Stimulated activated naive CD8-positive, alpha-beta T cell treated with anti-CD3 and anti-CD28 coated beads, Interleukin-15, Interleukin-2, amounts not matched to agents 100 U/mL and 50 U/mL, for 24 hours (primary cell): ENCODE data around the gene PDCD7.
"Not testable (repeated sequence)": the region's sequence is repeated elsewhere in the genome, so short reads cannot be mapped to it uniquely, and the experiment has no call there.

Source experiments
- ATAC-seq: fragments of 150-1000 bp; cut with Tn5 transposase; one replicate; pipeline ENCODE4 v1.10.0; 2021
- DNase-seq: peaks from one replicate; pipeline ENCODE4 v3.0.0; 2021

PDCD7 gene

DNA sequence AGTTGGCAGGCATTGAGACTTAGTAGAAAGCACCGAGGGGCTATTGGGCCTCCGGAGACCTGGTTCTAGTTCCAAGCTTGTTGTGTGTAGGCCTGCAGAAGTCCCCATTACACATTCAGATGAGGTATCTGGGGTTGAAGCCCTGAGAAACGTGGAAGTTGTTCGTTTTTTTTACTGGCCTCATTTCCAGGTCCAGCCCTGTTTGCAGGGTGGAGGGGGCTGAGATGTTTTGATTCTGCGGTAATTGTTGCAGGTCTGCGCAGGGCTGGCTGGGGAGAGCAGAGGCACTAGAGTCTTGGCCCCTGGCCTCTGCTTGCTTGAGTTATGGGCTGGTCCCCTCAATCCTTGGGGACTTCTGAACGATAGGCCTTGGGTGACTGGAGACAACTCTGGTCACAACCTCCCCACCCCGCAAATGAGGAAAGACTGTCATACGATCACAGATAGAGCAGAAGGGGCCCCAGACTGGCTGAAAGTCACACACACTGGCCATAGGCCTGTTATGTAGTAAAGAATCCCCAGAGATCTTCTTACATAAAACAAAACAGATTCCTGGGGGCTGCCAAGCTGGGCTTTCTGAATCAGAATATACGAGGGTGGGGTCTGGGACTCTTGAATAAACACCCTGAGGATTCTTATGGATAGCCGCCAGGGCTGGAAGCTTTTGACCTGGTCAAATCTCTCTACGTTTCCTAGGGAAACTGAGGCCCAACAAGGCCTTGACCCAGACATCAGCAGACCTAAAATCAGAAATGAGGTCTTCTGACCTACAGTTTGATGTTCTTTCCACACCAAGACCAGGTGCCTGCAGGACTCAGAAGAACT lies 41.5 kb downstream of the PDCD7 start:
- ATAC-seq (no peak), DNase-seq (no peak)

DNA sequence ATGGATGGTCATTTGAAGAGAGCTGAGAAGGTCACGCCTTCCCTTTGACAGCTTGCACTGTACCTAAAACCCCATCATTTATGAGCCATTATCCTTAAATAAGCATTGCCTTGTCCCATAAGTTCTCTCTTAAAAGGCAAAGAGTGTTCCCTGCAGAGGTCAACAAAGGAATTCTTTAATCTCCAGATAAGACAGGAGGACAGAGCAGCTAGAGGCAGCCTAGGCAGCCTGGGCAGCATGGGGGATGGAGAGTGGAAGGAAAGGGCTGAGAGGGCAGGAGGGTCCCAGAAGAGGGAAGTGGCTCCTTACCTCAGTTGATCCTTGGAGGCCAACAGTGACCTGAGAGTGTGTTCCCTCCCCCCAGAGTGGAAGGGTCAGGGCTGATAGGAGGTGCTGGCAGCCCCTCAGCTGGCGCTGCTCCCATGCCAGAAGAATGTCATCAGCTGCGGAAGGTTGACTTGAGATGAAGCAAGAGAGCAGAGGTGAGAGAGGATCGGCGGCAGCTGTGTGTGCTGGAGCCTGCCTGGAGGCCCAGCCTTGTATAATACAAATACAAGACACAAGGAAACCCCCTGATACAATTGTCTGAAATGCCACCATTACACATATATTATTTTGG lies 44.3 kb downstream of the PDCD7 start:
- ATAC-seq (no peak), DNase-seq (no peak)

DNA sequence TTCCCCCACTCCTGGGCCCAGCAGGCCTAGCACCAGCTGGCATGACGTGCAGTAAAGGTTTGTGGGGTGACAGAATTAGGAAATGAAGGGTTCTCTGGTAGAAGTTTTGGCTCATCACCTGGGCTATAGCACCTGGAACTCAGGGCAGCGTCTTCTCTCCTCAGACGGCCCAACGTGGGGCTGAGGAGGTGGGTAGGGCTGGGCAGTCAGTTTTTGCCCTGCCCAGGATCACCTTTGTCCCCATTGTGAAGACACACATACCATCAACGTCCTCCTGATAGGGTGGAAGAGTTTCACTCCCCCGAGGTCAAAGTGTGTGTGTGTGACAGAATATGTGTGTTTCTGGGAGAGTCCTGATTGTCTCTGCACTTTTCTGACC lies 45.0 kb downstream of the PDCD7 start:
- ATAC-seq: no peak
- DNase-seq: no peak

DNA sequence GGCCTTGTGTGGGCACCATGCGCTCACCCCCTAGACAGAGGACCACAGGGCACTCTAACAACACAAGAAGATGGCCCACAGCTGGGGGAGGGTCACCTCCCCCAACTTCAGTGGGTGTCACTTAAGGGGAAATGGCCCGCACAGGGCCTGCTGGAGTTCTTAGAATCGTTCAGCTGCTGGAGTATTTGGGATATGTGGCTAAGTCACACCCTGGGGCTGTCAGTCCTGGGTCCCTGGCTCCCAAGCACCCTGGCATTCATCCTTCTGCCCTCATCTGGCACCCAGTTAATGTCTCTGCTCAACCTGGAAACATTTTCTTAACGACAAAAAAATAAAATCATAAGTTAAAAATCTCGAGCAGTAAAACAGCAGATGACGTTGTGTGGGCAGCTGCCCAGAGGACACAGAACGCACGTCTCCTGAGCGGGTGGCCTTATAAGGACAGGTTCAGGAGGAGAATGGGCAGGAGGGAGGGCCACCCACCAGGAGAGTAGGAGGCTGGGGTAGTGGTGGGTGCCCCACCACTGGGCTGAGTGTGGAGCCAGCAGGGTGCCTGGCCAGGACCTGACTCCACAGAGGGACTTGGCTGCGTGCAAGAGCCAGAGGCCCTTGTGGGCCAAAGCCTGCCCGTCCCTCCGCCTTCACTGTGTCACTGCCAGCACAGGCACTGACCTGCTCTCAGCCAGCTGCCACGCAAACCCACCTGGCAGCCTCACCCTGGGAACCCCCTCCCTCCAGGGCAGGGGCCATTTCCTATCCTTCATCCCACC lies 45.5 kb downstream of the PDCD7 start:
- no peak for DNase-seq
- no peak for ATAC-seq

DNA sequence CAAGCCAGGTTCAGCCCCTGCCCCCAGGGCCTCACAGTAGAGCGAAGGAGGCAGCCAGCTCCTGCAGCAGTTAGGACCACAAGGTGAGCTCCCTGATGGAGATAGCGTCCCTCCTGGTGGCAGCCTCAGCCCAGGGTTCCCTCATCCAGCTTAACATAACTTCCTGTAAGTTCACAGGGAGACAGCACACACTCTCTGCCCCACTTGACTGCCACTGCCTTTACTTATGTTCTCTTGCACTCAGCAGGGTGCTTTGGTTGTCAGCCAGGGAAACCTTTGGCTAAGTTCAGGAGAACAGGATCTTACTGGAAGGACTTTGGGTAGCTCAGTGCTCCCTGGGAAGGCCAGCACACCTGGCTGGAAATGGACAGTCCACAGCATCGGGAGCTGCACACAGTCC lies 46.2 kb downstream of the PDCD7 start:
- DNase-seq: no peak
- ATAC-seq: no peak

DNA sequence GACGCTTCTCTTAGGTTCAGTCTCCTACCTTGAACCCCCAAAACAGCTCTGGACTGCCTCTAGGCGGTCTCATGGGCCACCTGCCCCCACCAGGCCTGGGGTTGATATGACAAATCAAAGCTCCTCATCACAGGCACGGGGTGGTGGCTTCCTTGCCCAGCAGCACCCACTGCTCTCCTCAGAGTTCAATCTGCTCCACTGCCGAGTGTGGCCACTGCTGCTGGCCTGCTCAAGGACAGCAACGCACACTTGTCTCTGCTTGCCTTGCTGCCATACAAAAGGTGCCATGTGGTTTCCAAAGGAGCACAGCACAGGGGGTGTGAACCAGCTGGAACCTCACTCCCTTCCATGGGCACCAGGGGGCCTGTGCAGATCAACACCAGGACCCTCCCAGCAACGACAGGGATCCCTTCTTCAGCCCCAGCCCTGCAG lies 46.9 kb downstream of the PDCD7 start:
- no peak for ATAC-seq
- no peak for DNase-seq

DNA sequence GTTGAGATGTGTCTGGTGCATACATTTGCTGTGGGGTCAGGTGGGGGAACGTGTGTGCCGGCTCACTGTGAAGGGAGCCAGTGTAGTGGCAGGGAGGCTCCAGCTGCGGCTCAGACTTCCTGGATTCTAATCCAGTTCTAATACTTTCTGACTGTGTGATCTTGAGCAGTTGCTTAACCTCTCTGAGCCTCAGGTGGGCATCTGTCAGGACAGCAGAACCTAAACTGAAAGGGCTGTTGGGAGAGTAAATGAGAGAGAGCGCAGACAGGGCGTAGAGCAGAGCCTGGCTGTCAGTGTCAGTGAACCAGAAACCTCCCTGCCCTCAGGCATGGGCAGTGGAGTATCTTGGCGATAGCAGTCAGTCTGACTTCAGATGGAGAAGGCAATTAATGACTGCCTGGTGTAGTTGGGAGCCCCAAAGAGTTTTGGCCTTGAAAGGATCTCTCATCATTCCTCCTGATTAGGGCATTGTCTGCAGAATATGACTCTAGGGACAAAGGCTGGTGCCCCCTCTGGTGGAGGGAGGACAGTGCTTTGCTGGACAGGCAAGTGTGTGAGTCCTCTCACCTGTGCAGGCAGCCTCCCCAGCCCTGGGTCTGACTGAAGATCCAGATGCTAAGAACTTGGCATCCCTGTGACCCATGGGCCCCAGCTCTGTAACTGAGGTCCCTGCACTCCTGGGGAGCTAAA lies 47.5 kb downstream of the PDCD7 start:
- no peak for ATAC-seq
- DNase-seq: peak; percentile 29

DNA sequence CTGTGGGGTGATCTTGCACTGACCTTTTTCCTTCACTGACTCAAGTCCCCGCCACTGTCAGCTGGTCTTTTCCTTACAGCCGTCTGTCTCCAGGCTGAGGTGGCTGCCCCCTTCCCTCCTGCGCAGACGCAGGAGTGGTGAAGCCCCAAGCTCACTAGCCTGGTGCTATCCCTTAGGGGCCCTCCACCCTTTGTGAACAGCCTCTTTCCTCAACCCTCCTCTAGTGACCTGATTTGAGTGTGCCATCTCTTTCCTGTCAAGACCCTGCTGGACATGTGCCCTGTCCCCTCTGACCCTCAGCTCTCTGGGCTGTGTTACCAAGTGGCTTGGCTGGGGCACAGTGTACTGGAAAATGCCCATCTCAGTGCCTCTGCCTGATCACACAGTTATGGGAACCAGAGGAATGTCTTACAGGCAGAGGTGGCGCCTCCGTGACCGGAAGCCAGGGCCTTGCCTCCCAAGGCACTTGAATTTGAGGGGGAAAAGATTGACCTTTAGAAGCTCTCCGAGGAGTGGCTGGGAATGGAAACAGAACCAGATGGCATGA lies 48.3 kb downstream of the PDCD7 start:
- ATAC-seq: no peak

DNA sequence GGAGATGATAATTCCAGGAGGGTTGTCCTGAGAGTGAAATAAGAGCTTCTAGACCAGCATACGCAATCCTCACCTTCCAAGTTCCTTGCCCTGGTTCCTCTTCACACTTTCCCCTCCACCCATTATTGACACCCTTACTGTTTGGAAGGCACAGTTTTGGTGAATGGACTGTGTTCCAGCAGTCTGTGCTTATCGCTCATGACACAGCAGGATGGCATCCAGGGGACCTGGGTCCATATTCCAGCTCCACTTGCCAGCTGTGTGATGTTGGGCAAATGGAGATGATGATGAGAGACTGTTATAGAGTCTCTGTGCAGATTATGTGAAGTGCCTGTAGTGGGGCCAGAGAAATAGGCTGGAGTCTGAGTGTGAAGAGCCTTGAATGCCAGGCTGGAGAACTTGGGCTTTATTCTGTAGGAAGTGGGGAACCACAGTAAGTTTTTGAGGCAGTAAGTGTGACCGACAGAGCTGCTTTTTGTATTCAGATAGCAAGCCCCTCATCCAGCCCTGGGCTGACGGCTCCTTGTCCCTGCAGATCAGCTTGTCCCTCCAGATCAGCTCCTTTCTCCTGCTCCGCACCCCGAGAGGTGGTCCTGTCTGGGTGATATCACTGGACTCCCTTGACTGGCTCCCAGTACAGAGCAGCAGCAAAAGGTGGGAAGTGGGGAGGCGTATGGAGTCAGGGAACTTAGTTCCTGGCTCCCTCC lies 49.0 kb downstream of the PDCD7 start:
- DNase-seq (no peak), ATAC-seq (no peak)

More for the DNA sequence above, 48.3 kb downstream of the PDCD7 start:
- DNase-seq: no peak

DNA sequence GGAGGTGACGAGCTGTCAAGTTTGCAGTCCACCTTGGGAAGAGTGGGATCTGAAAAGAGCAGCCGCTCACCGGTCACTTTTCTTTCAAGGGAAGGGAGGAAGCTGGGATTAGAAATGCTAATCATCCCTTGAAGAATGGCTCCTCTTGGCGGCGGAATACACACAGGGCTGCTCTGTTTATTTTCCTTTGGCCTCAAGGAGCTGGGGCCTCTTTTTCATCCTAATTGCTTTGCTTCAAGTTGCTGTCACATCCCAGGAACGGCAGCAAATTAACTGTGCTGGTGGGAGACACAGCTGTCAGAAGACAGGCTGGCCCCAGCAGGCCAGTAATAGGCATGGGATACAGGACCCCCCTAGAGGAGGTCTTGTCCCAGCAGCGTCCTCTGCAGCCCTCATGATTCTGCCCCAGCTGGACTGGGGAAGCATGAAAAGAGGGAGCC lies 50.3 kb downstream of the PDCD7 start:
- DNase-seq (no peak), ATAC-seq (no peak)

DNA sequence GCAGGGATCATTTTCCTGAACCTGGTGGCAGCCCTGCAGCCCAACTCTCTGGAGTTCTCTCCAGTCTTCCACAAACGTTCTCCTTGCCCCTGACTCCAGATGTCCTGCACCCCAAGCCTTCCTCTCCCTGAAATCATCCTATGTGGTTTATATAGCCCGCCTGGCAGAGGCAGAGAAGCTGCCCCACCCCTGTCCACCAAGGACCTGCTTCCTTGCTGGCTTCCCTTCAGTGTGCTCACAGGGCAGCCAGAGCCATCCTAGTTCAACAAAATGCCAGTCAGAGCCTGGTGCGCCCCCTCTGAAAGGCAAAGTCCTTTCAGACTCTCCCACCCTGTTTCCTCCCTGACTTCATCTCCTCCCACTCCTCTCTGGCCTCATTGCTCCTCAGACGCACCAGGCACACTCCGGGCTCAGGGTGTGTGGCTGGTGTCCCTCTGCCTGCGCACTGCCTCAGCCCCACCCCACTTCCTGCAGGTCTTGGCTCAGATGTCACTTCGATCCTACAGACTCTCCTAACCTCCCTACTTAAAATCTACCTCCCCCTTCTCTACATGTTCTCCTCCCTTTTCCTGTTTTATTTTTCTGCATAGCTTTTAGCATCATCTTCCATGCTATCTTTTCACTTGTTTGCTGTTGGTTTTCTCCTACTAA lies 51.2 kb downstream of the PDCD7 start:
- ATAC-seq (peak; percentile 70), DNase-seq (peak; percentile 46)

DNA sequence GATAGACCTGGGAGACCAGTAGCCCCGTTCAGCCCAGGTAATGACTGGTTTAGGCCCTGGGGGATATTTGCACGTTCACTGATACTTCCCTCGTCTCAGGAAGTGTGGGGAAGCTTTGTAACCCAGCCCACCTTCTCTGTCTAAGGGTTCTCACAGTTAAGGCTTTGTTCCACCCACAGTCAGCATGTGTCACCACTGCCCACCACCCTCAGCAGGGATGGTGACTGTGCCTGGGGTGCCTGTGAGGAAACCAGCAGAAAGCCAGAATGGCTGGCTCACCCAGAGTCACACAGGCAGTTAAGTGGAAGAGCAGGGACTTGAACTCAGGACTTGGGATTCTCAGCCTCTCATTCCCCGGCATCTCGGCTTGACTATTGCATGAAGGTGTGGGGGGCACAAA lies 51.9 kb downstream of the PDCD7 start:
- ATAC-seq: peak; percentile 83

DNA sequence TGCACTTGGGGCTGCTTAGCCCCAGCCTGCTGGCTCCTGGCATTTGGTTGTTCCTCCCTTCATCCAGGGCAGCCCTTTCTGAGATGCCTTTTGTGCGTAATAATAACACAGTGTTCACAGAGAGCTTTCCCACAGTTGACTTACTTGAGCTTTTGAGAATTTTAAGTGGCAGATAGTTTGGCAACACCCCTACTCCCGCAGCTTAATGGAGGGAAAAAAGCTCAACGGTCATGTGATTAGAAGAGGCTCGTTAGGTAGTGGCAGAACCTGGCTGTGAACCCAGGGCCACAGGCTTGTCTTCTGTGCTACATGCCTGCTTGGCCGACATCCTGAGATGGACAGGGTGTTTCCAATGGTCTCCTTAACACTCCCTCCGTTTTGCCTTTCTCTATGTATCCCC lies 52.3 kb downstream of the PDCD7 start:
- ATAC-seq (no peak), DNase-seq (no peak)

More for the DNA sequence above, 51.9 kb downstream of the PDCD7 start:
- DNase-seq: peak; percentile 45

DNA sequence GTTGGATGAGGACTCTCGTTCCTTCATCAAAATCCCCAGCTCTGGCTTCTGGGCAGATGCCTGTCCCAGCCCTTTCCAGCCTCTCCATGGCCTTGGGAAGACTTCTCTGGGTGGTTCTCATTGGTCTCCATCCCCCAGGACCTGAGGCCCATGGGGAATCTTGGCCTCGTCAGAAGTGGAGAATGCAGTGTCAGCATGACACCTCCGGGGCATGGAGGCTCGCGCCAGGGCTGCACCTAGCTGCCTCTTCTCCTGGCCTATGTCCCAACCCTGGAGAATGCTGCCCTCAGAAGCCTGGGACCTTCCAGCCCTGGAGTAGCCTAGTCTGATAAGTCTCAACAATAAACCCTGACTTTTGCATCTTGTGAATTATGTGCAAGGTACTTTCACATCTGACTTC lies 54.0 kb downstream of the PDCD7 start:
- DNase-seq (no peak), ATAC-seq (no peak)

DNA sequence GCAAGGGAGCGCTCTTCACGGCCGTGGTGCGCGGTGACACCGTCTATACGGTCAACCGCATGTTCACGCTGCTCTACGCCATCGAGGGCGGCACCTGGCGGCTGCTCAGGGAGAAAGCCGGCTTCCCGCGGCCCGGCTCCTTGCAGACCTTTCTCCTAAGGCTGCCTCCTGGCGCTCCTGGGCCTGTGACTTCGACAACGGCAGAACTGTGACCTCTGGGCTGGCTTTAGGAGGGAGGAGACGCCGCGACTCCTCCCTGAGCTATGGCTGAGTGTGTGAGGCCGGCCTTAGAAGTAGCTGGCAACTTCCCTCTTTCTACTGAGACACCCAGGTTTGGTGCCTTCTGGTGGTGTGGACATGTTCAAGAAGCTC lies 55.6 kb downstream of the PDCD7 start:
- peak; percentile 65 for DNase-seq
- ATAC-seq: peak; percentile 32

DNA sequence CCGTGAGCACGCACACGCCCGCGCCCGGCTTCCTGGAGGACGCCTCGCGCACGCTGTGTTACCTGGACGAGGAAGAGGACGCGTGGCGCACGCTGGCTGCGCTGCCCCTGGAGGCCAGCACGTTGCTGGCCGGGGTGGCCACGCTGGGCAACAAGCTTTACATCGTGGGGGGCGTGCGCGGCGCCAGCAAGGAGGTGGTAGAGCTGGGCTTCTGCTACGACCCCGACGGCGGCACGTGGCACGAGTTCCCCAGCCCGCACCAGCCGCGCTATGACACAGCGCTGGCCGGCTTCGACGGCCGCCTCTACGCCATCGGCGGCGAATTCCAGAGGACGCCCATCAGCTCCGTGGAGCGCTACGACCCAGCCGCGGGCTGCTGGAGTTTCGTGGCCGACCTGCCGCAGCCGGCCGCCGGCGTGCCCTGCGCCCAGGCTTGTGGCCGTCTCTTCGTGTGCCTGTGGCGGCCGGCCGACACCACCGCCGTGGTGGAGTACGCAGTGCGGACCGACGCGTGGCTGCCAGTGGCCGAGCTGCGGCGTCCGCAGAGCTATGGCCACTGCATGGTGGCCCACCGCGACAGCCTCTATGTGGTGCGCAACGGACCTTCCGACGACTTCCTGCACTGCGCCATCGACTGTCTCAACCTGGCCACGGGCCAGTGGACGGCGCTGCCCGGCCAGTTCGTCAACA lies 56.2 kb downstream of the PDCD7 start:
- DNase-seq (no peak), ATAC-seq (no peak)

DNA sequence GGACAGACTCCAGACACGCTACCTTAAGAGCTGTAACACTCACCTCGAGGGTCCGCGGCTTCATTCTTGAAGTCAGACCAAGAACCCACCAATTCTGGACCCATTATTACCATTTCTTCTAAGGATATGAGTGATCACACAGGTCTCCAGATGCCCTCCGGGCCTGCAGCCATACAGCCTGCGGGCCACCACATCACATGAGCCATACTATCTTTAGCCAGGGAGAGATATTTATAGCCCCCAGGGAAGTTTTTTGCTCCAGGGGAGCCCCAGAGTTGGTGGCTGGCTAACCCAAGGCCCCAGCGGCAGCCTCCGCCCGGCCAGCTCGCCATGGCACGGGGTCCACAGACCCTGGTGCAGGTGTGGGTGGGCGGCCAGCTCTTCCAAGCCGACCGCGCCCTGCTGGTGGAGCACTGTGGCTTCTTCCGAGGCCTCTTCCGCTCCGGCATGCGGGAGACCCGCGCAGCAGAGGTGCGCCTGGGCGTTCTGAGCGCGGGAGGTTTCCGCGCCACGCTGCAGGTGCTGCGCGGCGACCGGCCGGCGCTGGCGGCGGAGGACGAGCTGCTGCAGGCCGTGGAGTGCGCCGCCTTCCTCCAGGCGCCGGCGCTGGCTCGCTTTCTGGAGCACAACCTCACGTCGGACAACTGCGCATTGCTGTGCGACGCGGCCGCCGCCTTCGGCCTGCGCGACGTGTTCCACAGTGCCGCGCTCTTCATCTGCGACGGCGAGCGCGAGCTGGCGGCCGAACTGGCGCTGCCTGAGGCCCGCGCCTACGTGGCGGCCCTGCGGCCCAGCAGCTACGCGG lies 56.9 kb downstream of the PDCD7 start, which contains the start of gene KBTBD13:
Gene KBTBD13 (plus strand): TSS at position 261 of the 805 bp plus-strand sequence. CDS start 70 bp downstream, at position 331.
- ATAC-seq (no peak), DNase-seq (no peak)

DNA sequence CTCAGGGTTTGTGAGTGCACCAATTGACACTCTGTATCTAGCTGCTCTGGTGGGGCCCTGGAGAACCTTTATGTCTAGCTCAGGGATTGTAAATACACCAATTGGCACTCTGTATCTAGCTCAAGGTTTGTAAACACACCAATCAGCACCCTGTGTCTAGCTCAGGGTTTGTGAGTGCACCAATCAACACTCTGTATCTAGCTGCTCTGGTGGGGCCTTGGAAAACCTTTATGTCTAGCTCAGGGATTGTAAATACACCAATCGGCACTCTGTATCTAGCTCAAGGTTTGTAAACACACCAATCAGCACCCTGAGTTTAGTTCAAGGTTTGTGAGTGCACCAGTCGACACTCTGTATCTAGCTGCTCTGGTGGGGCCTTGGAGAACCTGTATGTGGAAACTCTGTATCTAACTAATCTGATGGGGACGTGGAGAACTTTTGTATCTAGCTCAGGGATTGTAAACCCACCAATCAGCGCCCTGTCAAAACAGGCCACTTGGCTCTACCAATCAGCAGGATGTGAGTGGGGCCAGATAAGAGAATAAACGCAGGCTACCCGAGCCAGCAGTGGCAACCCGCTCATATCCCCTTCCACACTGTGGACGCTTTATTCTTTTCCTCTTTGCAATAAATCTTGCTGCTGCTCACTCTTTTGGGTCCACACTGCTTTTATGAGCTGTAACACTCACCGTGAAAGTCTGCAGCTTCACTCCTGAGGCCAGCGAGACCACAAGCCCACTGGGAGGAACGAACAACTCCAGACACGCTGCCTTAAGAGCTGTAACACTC lies 57.8 kb downstream of the PDCD7 start:
- ATAC-seq, DNase-seq: not testable (repeated sequence)
